HL-60 (cell line): ENCODE data around the gene INO80.

Source experiments
- CTCF ChIP-seq: IDR thresholded peaks from one replicate; pipeline ENCODE4 v1.5.1; 2011; ENCODE audit warnings: low read length, control low read depth, inconsistent platforms; ENCODE audit not compliant: insufficient read depth
- GABPA ChIP-seq: IDR thresholded peaks from 2 replicates; pipeline ENCODE4 v1.6.1; 2012; ENCODE audit warnings: low read depth
- POLR2AphosphoS5 ChIP-seq: IDR thresholded peaks from 2 replicates; pipeline ENCODE4 v1.6.1; 2012; ENCODE audit warnings: low read depth
- REST ChIP-seq: IDR thresholded peaks from 2 replicates; pipeline ENCODE4 v1.6.1; 2012; ENCODE audit warnings: low read depth; ENCODE audit not compliant: insufficient replicate concordance

- TF ChIP-seq CTCF = no peak
- no peak for TF ChIP-seq REST
- no peak for TF ChIP-seq POLR2AphosphoS5
- no peak for TF ChIP-seq GABPA
These were observed 23.5 kb upstream of the INO80 start for GRCh38 chr15:41139619-41140018.
